Activated naive CD4-positive, alpha-beta T cell treated with anti-CD3 and anti-CD28 coated beads, Interleukin-2, amount 10 ng/mL, durations not matched to agents 7 days and 5 days (primary cell): Measurements from ENCODE around the gene CD37.
"Not testable (repeated sequence)": the region's sequence is repeated elsewhere in the genome, so short reads cannot be mapped to it uniquely, and the experiment has no call there.

ENCODE experiments used
- CTCF ChIA-PET: fragments of 350-600 bp; sonication (Branson Sonifier 250); formaldehyde crosslinking; loops from one replicate; lab custom pipeline; 2021; ENCODE audit warnings: antibody characterized with exemption; lab: Charles Lee
- DNase-seq: peaks from one replicate; pipeline ENCODE4 v3.0.0-alpha.2; 2020
- H3K27ac Mint-ChIP-seq: one replicate; pipeline ENCODE4 v1.8.0; 2021; ENCODE audit warnings: mild to moderate bottlenecking, moderate library complexity, mixed read lengths
- H3K27me3 Mint-ChIP-seq: one replicate; pipeline ENCODE4 v1.8.0; 2021; ENCODE audit warnings: mild to moderate bottlenecking, mixed read lengths
- H3K36me3 Mint-ChIP-seq: one replicate; pipeline ENCODE4 v1.8.0; 2021; ENCODE audit warnings: mixed read lengths
- H3K4me1 Mint-ChIP-seq: one replicate; pipeline ENCODE4 v1.8.0; 2021; ENCODE audit warnings: mixed read lengths
- H3K4me3 Mint-ChIP-seq: one replicate; pipeline ENCODE4 v1.8.0; 2021; ENCODE audit warnings: mild to moderate bottlenecking, moderate library complexity, mixed read lengths
- H3K9me3 Mint-ChIP-seq: one replicate; pipeline ENCODE4 v1.8.0; 2021; ENCODE audit warnings: mixed read lengths

The CD37 gene, protein sequence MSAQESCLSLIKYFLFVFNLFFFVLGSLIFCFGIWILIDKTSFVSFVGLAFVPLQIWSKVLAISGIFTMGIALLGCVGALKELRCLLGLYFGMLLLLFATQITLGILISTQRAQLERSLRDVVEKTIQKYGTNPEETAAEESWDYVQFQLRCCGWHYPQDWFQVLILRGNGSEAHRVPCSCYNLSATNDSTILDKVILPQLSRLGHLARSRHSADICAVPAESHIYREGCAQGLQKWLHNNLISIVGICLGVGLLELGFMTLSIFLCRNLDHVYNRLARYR

GRCh38 chr19:49335071-49335783, at the start of gene CD37:
Gene CD37, plus strand, starts transcription at chr19:49335406. Its CDS starts 135 bp downstream, at chr19:49335541.
- peak; percentile 81 for DNase-seq
- Mint-ChIP-seq H3K4me1 (peaks cover 82% of the 10 kb centered on the region), H3K27me3 (no peaks in the 10 kb centered on the region), H3K27ac (peak within 1 kb of the TSS; percentile 99), H3K9me3 (no peaks in the 10 kb centered on the region), H3K4me3 (peak within 1 kb of the TSS; percentile 98), H3K36me3 (peaks cover 46% of the 10 kb centered on the region)
- CTCF ChIA-PET: no interaction called here

GRCh38 chr19:49287141-49287770, 48.0 kb upstream of the CD37 start:
- no peak for DNase-seq
- Mint-ChIP-seq H3K27ac (no peak overlapping the region), H3K27me3 (peaks cover 33% of the 10 kb centered on the region), H3K4me1 (no peaks in the 10 kb centered on the region), H3K36me3 (no peaks in the 10 kb centered on the region), H3K9me3 (no peaks in the 10 kb centered on the region), H3K4me3 (no peak overlapping the region)
- CTCF ChIA-PET: no interaction called here

DNA sequence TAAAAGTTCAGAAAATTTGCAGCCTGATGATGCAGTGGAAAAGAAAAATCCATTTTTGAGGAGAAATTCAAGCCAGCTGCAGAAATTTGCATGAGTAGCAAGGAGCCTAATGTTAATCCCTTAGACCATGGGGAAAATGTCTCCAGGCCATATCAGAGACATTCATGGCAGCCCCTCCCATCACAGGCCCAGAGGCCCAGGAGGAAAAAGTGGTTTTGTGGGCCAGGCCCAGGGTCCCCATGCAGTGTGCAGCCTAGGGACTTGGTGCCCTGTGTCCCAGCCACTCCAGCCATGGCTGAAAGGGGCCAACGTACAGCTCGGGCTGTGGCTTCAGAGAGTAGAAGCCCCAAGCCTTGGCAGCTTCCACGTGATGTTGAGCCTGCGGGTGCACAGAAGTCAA, 47.0 kb upstream of the CD37 start:
- not testable (repeated sequence) for H3K4me1 Mint-ChIP-seq, H3K36me3 Mint-ChIP-seq, DNase-seq, H3K4me3 Mint-ChIP-seq, H3K9me3 Mint-ChIP-seq, H3K27ac Mint-ChIP-seq
- CTCF ChIA-PET: interaction anchor here (1.5 kb wide), 1 partner anchor 14 kb away, joined by 4 read pairs; no protein-coding TSS in a partner anchor
- peaks cover 28% of the 10 kb centered on the region for H3K27me3 Mint-ChIP-seq

- not testable (repeated sequence) for H3K4me3 Mint-ChIP-seq, H3K36me3 Mint-ChIP-seq, DNase-seq, H3K9me3 Mint-ChIP-seq, H3K4me1 Mint-ChIP-seq, H3K27ac Mint-ChIP-seq
- H3K27me3 Mint-ChIP-seq: peaks cover 28% of the 10 kb centered on the region
- CTCF ChIA-PET: interaction anchor here (0.9 to 1.5 kb wide), 2 partner anchors 13 to 39 kb away, joined by 3 to 4 read pairs; no protein-coding TSS in a partner anchor
Observed at GRCh38 chr19:49289286-49289685, 45.9 kb upstream of the CD37 start.

GRCh38 chr19:49290517-49290916, 44.7 kb upstream of the CD37 start:
- Mint-ChIP-seq H3K4me1 (no peaks in the 10 kb centered on the region), H3K9me3 (no peaks in the 10 kb centered on the region), H3K36me3 (no peaks in the 10 kb centered on the region), H3K4me3 (no peak overlapping the region), H3K27ac (no peak overlapping the region), H3K27me3 (peaks cover 28% of the 10 kb centered on the region)
- CTCF ChIA-PET: no interaction called here
- no peak for DNase-seq

GRCh38 chr19:49294401-49294800, 40.8 kb upstream of the CD37 start:
- Mint-ChIP-seq H3K4me3 (no peak overlapping the region), H3K9me3 (no peaks in the 10 kb centered on the region), H3K27ac (no peak overlapping the region), H3K27me3 (peaks cover 7% of the 10 kb centered on the region), H3K4me1 (no peaks in the 10 kb centered on the region), H3K36me3 (no peaks in the 10 kb centered on the region)
- DNase-seq: no peak
- CTCF ChIA-PET: no interaction called here

GRCh38 chr19:49295208-49295880, 39.9 kb upstream of the CD37 start:
- H3K36me3 Mint-ChIP-seq: no peaks in the 10 kb centered on the region
- no peak overlapping the region for H3K27ac Mint-ChIP-seq
- no peak for DNase-seq
- peaks cover 10% of the 10 kb centered on the region for H3K27me3 Mint-ChIP-seq
- H3K4me3 Mint-ChIP-seq: no peak overlapping the region
- no peaks in the 10 kb centered on the region for H3K9me3 Mint-ChIP-seq
- CTCF ChIA-PET: no interaction called here
- no peaks in the 10 kb centered on the region for H3K4me1 Mint-ChIP-seq

DNA sequence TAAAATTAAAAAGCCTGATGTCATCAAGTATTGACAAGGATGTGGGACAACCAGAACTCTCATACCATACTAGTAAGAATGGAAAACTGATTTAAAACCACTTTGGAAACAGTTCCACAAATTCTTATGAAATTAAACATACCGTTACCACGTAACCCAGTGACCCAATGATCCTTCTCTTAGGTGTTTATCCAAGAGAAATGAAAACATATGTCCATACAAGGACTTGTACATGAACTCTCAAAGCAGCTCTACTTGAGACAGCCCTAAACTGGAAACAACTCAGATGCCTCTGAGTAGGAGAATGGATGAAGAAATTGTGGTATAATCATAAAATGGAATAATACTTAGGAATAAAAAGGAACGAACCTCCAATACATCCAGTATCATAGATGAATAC, 37.8 kb upstream of the CD37 start:
- H3K9me3 Mint-ChIP-seq: no peaks in the 10 kb centered on the region
- no peak overlapping the region for H3K27ac Mint-ChIP-seq
- H3K4me3 Mint-ChIP-seq: no peak overlapping the region
- no peaks in the 10 kb centered on the region for H3K36me3 Mint-ChIP-seq
- no peaks in the 10 kb centered on the region for H3K4me1 Mint-ChIP-seq
- no peak for DNase-seq
- CTCF ChIA-PET: no interaction called here
- peaks cover 26% of the 10 kb centered on the region for H3K27me3 Mint-ChIP-seq

GRCh38 chr19:49298653-49299052, 36.6 kb upstream of the CD37 start:
- H3K27ac Mint-ChIP-seq, DNase-seq, H3K36me3 Mint-ChIP-seq, H3K4me1 Mint-ChIP-seq, H3K4me3 Mint-ChIP-seq, CTCF ChIA-PET, H3K9me3 Mint-ChIP-seq: not testable (repeated sequence)
- H3K27me3 Mint-ChIP-seq: peaks cover 26% of the 10 kb centered on the region

- H3K27me3 Mint-ChIP-seq: peaks cover 26% of the 10 kb centered on the region
- DNase-seq: peak; percentile 89
- no peak overlapping the region for H3K4me3 Mint-ChIP-seq
- no peaks in the 10 kb centered on the region for H3K36me3 Mint-ChIP-seq
- CTCF ChIA-PET: interaction anchor here (0.9 to 2.5 kb wide), 22 partner anchors 9 to 169 kb away, joined by 3 to 13 read pairs (median 4); no protein-coding TSS in a partner anchor
- H3K9me3 Mint-ChIP-seq: no peaks in the 10 kb centered on the region
- H3K4me1 Mint-ChIP-seq: no peaks in the 10 kb centered on the region
- H3K27ac Mint-ChIP-seq: no peak overlapping the region
Observed at GRCh38 chr19:49301165-49301865, 33.9 kb upstream of the CD37 start.

GRCh38 chr19:49301866-49302252, 33.3 kb upstream of the CD37 start:
- no peaks in the 10 kb centered on the region for H3K4me1 Mint-ChIP-seq
- H3K4me3 Mint-ChIP-seq: no peak overlapping the region
- no peaks in the 10 kb centered on the region for H3K36me3 Mint-ChIP-seq
- DNase-seq: no peak
- CTCF ChIA-PET: interaction anchor here (1.0 to 2.5 kb wide), 21 partner anchors 10 to 169 kb away, joined by 3 to 13 read pairs (median 5); no protein-coding TSS in a partner anchor
- H3K27me3 Mint-ChIP-seq: peaks cover 26% of the 10 kb centered on the region
- no peak overlapping the region for H3K27ac Mint-ChIP-seq
- no peaks in the 10 kb centered on the region for H3K9me3 Mint-ChIP-seq

GRCh38 chr19:49306734-49307133, 28.5 kb upstream of the CD37 start:
- DNase-seq, H3K36me3 Mint-ChIP-seq, H3K27me3 Mint-ChIP-seq, H3K4me1 Mint-ChIP-seq, H3K9me3 Mint-ChIP-seq, H3K4me3 Mint-ChIP-seq, H3K27ac Mint-ChIP-seq: not testable (repeated sequence)
- CTCF ChIA-PET: interaction anchor here (0.6 kb wide), 1 partner anchor 25 kb away, joined by 3 read pairs; no protein-coding TSS in a partner anchor

GRCh38 chr19:49309087-49309486, 26.1 kb upstream of the CD37 start:
- DNase-seq: no peak
- Mint-ChIP-seq H3K27ac (no peak overlapping the region), H3K27me3 (no peaks in the 10 kb centered on the region), H3K36me3 (peaks cover 11% of the 10 kb centered on the region), H3K9me3 (no peaks in the 10 kb centered on the region), H3K4me1 (peaks cover 2% of the 10 kb centered on the region), H3K4me3 (no peak overlapping the region)
- CTCF ChIA-PET: interaction anchor here (0.5 kb wide), 1 partner anchor 162 kb away, joined by 4 read pairs; no protein-coding TSS in a partner anchor
